NCI-H2107 treated with DMSO at 0.1 percent for 48 hours (cell line): ENCODE results near the gene SMIM24.
"Not testable (repeated sequence)": the region's sequence is repeated elsewhere in the genome, so short reads cannot be mapped to it uniquely, and the experiment has no call there.

Source experiments
- DNase-seq: peaks from one replicate; lab custom pipeline; 2025; ENCODE audit not compliant: unreplicated experiment; lab: John Stamatoyannopoulos, UW

SMIM24 gene

GRCh38 chr19:3440082-3440481 is 40.2 kb downstream of the SMIM24 start:
- DNase-seq = no peak

- DNase-seq = peak; percentile 75
Measured at GRCh38 chr19:3434630-3435553, 45.4 kb downstream of the SMIM24 start.

- DNase-seq = no peak
Measured at GRCh38 chr19:3433805-3434540, 46.4 kb downstream of the SMIM24 start.

- no peak for DNase-seq
Measured at GRCh38 chr19:3433313-3433712, 47.0 kb downstream of the SMIM24 start.

- DNase-seq = no peak
Measured at GRCh38 chr19:3431760-3432397, 48.4 kb downstream of the SMIM24 start.

- not testable (repeated sequence) for DNase-seq
Measured at GRCh38 chr19:3430366-3430680, 50.0 kb downstream of the SMIM24 start.

GRCh38 chr19:3426433-3426832 is 53.9 kb downstream of the SMIM24 start:
- DNase-seq = no peak
